GM19452 (cell line): Measurements from ENCODE around the gene NRG3.

ENCODE experiments used
- ATAC-seq: cut with Tn5 transposase; IDR thresholded peaks from one replicate; pipeline ENCODE4 v1.9.1; 2021; ENCODE audit not compliant: unreplicated experiment

The NRG3 gene

DNA sequence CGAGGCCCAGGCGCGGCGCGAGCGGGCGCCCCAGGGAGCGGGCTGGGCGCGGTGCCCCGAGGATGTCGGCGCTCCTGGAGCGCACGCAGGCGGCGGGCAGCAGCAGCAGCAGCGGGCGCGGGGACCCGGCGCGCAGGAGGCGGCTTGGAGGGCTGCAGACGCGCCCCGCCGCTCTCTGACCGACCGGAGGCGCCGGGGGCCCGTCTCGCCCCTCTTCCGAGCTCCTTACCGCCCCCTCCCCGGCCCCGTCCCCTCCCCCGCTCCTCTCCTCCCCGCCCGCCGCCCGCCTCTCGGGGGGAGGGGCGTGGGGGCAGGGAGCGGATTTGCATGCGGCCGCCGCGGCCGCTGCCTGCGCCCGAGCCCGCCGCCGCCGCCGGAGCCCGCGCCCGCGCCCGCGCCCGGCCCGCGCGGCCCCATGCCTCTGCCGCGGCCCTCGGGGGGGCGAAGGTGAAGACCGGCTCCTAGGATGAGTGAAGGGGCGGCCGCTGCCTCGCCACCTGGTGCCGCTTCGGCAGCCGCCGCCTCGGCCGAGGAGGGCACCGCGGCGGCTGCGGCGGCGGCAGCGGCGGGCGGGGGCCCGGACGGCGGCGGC is at the start of gene NRG3:
NRG3 (plus strand) TSS at position 320 of the 592 bp plus-strand sequence.
- no peak for ATAC-seq

DNA sequence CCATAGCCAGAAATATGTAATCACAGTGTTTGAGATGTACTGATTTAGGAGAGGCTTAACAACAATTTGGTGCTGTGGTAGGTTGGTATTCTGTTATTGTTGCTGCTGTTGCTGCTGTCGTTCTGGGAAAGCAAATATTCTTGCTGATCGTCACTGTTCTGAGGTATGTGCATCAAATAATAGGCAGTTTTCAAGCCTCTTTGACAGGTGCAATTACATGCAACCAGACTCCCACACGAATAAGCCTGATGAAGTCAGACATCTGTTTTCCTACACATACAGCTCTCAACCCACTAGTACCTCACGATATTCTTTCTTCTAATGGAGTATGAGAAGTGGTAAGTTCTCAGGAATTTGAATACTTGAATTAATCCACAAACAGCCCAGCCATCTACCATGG is 46.7 kb upstream of the NRG3 start:
- no peak for ATAC-seq

DNA sequence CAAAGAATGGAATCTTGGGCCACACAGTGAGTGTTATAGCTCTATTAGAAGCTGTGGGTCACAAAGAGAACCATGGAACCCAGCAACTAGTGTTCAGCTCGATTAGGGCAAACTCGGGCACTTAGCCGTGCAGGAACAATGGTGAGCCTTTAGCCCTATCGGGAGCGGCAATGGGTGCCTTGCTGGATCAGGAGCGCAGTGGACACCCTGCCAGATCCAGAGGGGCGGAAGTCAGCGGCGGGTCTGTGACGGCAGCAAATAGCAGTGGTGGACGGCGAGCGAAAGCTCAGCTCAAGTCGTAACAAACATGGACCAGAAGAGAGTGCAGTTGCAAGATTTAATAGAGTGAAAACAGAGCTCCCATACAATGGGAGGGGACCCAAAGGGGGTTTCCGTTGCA is 43.9 kb upstream of the NRG3 start:
- ATAC-seq = no peak

DNA sequence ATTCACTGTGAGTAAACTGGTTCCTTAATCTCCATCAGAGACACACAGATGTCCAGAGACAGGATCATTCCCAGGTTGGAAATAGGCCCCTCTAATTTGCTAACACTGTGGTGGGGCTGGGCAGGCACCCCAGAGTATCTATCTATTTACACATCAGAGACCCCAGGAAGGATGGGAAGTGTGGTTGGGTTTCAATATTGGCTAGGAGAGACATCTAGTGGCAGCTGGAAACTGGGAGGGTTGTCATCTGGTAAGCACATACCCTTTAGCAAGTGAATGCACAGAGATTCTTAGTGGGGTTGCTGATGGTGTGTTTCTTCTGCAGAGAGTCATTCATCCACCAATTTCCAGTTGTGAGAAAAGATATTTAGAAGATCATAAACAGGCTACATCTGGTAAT is 36.0 kb upstream of the NRG3 start:
- ATAC-seq = no peak

DNA sequence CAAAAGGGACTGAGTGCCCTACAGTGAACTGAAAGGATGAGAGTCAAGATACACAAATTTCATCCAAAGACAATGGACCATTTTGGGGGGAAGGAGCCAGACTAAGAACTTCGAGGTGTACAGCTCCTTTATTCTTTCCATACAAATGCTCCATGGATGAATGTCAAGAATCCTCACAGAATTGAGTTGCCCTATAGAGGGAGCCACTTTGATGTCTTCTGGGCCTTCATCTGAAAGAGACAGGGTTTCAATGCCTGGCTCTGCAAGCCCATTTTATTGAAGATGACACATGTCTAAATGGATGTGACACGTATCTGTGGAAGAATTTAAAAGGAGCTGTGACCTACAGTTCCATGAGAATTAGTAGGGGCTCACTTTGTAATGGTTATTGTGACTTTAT is 32.0 kb upstream of the NRG3 start:
- ATAC-seq = no peak

DNA sequence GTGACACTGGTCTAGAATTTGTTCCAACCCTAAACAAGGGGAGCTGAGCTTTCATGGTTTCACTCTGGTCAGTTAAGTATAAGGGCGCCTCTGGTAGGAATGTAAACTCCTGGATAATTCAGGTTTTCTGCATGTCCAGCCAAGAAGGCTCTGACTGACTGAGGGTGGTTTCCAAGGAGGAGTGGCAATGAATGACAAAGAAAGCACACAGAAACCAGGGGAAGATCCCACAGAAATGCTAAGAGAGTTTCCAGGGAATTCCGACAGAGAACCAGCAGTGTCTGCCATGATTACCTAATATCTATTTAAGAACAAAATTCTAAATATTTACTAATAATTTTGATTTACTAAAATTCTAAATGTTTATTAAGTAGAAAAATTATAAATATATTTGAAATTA is 27.3 kb upstream of the NRG3 start:
- no peak for ATAC-seq

DNA sequence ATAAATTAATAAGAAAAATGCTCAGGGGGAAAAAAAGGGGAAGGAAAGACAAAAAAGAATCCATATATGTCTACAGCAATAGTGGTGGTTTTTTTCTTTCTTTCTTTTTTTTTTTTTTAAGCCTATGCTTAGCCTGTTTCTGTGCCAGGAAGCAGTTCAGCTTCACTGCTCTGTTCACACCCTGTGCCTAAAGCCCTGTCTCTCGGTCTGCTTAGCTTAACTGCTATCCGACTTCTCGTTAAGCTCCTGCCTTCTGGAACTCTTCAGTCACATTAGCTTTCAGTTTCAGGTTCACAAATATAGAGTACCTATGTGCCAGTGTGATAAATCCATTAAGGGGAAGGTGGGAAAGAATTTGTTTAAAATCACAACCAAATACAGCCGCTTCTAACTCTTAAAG is 26.5 kb upstream of the NRG3 start:
- no peak for ATAC-seq

DNA sequence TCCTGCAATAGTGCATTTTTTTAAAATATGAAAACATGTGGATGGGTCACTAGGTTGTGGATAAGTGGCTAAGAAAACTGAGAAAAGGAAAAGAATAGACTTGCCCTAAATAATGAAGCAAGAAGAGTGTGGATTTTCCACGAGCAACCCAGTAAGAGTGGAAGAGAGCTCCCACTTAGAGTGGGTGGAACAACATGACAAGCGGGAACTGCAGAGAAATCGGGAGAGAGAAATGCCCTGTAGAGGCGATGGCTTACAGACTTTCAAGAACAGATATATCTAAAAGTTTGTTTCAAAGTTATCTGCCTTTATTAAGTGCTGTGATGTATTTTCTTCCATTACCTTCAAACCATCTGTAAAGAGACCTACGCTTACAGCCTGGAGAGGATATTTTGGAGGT is 26.1 kb upstream of the NRG3 start:
- no peak for ATAC-seq

DNA sequence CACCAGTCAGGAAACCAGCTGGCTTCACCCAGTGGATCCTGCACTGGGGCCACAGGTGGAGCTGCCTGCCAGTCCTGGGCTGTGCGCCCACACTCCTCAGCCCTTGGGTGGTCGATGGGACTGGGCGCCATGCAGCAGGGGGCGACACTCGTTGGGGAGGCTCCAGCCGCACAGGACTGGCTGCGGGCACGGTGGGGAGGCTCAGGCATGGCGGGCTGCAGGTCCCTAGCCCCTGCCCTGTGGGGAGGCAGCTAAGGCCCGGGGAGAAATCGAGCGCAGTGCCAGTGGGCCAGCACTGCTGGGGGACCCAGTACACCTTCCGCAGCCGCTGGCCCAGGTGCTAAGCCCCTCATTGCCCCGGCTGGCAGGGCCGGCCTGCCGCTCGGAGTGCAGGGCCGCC is 12.4 kb upstream of the NRG3 start:
- no peak for ATAC-seq

DNA sequence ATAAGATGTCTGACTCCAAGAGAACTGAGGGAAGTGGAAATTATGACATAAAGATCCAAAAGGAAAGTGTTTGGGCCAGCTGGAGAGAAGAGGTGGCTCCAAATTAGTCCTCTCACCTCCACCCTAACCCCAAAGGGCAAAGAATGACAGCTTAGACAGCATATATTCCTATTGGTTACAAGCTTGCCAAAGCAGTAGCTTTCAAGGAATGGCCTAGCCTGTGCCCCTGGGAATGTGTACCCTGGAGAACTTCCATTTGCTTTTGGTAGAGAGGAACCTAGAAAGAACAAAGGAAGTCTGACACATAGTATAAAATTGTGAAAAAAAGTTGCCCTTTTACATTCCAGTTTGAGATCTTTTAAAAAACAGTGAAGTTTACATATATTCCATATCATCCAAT is 11.2 kb upstream of the NRG3 start:
- ATAC-seq = no peak

DNA sequence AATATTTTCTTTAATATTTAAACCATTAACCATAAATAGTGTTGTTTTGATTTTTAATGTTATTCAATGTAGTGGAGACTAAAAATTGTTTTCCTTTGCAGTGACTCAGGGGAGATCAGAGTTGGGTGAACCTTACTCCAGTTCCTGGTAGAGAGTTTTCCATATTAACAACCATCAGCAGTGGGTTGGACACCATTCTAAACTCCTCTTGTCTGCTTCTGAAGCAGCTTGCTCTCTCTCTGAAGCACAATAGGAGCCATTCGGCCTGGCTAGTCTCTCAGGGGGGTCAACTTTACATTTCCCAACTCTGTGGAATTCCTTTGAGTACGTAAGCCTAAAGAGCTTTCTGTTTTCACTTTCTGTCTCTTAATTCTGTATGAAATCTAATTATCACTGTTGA is 9.4 kb upstream of the NRG3 start:
- ATAC-seq = no peak

DNA sequence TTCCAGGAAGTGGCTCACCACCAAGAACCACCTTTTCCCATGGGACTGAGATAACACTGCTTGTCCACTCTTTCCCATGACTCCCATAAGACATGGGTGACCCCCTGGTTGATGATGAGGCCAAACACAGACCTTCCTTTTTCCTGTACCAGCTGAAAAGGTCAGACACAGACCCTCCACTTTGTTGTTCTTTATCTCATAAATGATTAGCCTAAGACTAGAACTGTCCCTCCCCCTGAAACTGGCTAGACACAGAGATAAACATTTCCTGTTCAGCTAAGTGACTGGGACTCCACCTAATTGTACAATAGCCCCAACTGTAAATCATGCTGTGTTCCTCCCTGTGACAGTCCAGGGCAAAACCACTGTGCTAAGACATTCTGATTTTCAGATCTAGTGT is 8.2 kb upstream of the NRG3 start:
- peak; percentile 97 for ATAC-seq

DNA sequence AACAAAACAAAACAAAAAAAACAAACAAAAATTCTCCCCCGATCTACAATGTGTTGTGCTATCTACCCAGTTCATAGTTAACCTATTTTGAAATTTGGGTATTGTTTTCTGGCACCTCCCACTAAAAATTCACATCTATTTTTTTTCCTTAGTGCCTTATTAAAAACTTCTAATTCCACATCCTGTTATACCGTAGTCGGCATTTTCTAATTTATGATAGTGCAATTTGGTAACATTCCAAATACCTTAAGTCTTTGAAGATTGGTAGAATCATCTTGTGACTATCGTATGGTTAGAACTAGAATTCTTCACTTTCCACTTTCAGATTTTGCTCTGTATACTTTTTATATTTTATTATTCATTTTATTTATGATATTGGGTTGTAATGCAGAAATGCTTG is 4.5 kb upstream of the NRG3 start:
- ATAC-seq = no peak

DNA sequence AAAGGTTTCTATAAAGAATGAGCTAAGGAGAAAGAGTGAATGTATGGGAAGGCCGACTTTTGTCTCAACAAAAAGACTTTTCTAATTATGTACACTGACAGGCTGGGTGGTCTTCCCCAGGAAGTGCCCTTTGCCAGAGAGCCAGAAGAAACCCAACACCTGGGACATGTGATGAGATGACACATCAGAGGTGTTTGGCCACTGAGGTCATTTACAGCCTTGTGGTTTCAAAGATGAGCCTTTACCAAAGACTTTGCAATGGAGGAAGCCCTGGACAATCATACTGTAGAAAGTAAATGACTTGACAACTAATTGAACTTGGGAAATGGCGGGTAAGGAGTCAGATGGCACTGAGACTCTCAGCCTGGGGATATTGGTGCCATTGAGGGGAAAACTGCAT is 3.4 kb upstream of the NRG3 start:
- no peak for ATAC-seq

DNA sequence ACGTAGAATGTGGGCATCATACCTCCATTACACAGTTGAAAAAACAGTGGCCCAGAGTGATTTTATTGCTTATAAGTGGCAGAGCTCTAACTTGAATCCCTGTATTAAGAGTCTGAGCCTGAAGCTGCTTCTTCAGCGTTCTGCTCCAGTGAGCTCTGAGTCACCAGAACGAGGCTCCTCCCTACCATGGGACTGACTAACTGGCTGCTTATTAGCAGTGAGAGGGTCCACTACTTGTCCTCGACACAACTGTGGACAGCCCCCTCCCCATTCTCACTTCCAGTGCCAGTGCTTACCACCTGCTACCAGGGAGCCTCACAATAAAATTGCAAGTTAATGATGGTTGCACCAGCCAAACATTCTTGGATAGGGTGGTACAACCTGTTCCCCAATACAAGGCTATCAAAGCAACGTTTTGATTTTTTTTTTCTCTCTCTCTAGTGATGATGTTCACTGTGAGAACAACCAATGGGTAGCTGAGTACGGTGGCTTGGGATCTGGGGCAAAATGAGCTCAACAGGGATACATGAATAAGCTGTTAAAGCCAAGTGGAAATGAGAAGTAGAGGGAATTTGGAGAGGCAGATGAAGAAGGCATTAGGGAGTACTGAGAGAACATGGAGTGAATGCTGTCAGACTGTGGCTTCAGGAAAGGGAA is 2.7 kb upstream of the NRG3 start:
- ATAC-seq = no peak

DNA sequence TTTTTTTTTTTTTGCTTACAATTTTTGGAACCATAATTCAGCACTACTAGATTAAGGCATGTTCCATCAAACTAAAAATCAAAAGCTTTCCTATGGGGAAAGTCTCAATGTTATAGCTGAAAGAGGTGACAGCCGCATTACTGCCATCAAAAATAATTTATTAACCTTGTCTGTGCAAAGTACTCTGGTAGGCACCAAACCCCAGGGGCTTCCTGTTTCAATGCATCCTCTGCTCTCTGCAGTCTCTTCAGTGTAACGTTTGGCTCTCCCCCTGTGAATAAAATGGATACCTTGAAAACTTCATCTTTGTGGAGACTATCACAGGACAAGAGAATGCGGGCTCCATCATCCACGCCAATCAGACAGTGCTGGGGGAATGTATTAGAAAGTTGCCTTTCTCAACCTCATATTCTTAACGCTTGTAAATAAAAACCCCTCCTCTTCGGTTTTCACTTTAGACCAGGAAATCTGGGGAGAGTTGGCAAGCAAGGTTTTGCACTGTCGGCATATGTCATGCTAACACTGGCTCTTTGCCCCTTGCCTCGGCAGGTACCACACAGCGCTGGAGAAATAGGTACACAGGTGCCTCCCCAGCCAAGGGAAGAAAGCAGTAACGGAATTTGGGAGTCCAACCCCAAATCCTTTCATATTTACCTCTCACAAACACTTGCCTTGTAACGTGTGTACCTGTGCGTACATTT is 1.6 kb upstream of the NRG3 start:
- ATAC-seq = no peak

DNA sequence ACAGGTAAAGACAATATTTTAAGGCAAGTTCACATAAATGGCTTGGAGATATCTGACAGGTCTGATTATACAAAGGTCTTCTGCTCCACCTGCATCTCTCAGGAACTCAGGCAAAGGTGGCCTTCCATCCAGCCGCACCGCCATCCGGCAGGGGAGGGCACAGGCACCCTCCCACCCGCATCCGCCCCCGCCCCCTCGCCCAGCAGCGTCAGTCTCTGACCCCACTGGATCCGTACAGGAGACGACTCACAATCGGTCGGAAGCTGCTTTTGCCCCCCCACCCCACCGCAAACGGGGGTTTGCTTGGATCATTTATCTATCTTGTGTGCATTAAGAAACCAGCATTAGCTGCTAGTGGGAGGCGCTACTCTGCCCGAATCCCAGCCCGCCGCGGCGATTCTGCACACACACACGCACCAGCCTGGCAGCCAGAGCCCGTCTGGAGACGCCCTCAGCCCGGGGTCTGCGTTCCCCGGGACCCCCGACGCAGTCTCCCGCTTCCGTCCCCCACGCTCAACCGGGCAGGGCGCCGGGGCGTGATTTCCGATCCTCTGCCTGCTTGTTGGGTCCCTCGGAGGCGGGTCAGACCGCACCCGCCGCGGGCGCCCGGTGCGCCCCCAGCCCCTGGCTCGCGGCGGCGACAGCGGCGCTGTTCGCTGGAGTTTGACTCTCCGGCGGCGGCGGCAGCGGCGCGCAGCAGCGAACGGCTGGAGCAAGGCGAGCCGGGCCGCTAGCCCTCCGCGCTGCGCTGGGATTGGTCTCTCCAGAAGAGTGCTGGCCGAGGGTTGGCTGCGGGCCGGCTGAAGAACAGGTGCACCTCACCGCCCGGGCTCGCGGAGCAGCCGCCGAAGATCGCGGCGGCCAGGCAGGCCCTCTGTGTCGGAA is 820 bp upstream of the NRG3 start:
- no peak for ATAC-seq

DNA sequence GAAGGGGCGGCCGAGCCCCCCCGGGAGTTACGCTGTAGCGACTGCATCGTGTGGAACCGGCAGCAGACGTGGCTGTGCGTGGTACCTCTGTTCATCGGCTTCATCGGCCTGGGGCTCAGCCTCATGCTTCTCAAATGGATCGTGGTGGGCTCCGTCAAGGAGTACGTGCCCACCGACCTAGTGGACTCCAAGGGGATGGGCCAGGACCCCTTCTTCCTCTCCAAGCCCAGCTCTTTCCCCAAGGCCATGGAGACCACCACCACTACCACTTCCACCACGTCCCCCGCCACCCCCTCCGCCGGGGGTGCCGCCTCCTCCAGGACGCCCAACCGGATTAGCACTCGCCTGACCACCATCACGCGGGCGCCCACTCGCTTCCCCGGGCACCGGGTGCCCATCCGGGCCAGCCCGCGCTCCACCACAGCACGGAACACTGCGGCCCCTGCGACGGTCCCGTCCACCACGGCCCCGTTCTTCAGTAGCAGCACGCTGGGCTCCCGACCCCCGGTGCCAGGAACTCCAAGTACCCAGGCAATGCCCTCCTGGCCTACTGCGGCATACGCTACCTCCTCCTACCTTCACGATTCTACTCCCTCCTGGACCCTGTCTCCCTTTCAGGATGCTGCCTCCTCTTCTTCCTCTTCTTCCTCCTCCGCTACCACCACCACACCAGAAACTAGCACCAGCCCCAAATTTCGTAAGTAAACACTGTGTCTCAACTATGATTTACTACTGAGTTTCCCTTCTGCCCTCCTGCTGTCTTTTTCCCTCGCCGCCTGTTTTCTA is 666 bp downstream of the NRG3 start:
- ATAC-seq = no peak

DNA sequence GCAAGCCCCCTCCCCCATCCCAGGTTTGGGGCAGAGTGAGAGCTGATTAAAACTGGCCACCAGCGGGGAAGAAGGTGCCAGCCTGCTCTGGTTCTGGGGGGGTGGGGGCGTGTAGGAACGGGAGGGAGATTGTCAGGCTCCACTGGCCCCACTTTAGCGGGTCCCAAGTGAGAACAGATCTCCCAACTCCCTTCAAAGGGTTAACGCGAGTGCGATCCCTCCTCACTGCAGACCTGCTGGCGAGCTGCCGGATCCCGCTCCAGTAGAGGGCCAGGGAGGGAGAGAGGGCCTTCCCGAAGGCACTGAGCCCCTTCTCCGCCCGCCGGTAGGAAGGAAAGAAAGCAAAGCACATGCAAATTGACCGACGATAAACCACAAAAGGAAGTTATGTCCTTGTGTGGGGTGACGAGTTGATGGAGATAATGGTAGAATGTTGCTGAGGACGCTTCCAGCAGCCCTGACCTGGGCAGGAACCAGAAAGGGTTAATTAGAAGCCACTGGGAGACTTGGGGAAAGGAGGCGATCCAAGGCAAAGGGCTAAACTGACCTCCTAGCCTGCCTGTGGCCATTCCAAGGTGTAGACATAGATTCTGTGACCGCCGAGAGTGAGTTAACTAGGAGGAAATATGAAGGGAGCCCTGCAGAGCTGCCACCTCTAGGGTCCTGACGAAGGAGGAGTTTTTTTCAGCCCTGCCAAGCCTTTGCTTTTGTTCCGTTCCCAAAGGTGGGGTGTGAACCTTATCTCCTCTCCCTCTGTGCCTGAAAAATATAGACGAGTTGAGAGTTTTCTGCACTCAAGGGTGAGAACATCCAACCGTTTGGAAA is 1.5 kb downstream of the NRG3 start:
- ATAC-seq = no peak

DNA sequence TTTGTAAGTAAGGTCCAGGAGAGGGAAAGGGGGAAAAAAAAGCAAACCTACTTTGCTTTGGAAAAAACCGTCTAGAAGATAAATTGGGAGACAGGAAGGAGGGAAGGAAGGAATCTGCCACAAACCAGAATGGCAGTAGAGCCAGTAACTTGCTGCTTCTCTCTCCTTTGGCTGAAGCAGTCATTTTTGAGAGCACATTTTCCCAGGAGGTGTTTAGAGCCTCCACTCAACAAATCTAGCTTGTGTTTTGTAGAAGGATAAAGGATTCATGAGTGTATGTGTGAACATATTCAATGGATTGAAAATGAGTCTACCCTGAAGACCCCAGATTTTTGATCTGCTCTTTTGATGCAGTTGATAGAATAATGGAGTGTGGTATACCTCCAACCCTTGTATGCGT is 2.6 kb downstream of the NRG3 start:
- no peak for ATAC-seq
